ENCODE results near the gene SRP54. TPM values are rescaled to one million over a fixed set of nuclear protein-coding genes. Genes with fewer than 3 reads are reported as not detected.

Gene SRP54
- total RNA-seq, 2 donors from 2014 or later = 28.6 to 38.2 TPM

Other genes with a start within 250 kb of the SRP54 start
- gene BAZ1A, start 107.6 kb upstream of the SRP54 start, total RNA-seq = 10 to 100 TPM in 1 of 2 donors, 1 to 10 TPM in 1; 8.2 to 13.8 TPM
- 10 to 100 TPM; 40.4 to 88.2 TPM for gene FAM177A1, start 63.3 kb downstream of the SRP54 start, total RNA-seq
- 10 to 100 TPM; 24.4 to 24.6 TPM for gene PPP2R3C, start 139.0 kb downstream of the SRP54 start, total RNA-seq
- 10 to 100 TPM; 17.1 to 20.0 TPM for gene PRORP, start 139.6 kb downstream of the SRP54 start, total RNA-seq

Measured in left cardiac atrium (tissue), 2 donors.